HG02623 (cell line): Measurements from ENCODE around the gene CCM2L.

Experiments
- ATAC-seq: cut with Tn5 transposase; IDR thresholded peaks from one replicate; pipeline ENCODE4 v1.9.1; 2021; ENCODE audit warnings: moderate library complexity; ENCODE audit not compliant: unreplicated experiment

The CCM2L gene

GRCh38 chr20:32010101-32010500 lies at the start of gene CCM2L:
Gene CCM2L, plus strand, starts transcription at chr20:32010438. Its CDS starts 17 bp downstream, at chr20:32010455.
- no peak for ATAC-seq

- ATAC-seq: no peak
Measured at GRCh38 chr20:31962761-31963160, 47.5 kb upstream of the CCM2L start.

GRCh38 chr20:31963889-31964288 lies 46.3 kb upstream of the CCM2L start:
- no peak for ATAC-seq

- ATAC-seq: no peak
Measured at GRCh38 chr20:31966991-31967655, 43.1 kb upstream of the CCM2L start.

GRCh38 chr20:31967830-31968249 lies 42.4 kb upstream of the CCM2L start, which contains the start of gene XKR7:
Gene XKR7, plus strand, starts transcription at chr20:31968151. Its CDS starts 25 bp downstream, at chr20:31968176.
- no peak for ATAC-seq

DNA sequence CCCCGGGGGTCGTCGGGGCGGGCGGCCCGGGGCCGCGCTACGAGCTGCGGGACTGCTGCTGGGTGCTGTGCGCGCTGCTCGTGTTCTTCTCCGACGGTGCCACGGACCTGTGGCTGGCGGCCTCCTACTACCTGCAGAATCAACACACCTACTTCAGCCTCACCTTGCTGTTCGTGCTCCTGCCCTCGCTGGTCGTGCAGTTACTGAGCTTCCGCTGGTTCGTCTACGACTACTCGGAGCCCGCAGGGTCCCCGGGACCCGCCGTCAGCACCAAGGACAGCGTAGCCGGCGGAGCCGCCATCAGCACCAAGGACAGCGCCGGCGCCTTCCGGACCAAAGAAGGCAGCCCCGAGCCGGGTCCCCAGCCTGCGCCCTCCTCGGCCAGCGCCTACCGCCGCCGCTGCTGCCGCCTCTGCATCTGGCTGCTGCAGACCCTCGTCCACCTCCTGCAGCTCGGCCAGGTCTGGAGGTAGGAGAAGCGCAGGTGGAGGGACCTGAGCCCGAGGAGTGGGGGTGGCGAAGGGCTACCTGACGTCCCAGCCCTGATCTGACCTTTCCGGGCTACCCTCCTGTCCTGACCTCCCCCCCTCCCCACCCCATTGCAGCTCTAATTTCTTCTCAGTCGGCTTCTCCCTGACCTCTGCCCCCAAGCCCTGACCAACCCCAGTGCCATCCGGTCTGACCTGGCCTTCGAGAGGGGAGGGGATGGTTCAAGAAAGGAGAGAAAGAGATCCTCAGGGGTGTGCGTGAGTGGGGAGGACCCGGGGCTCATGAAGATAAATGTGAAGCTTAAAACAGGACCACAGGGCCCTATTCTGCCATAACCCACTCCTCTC lies 41.7 kb upstream of the CCM2L start:
- ATAC-seq: no peak

DNA sequence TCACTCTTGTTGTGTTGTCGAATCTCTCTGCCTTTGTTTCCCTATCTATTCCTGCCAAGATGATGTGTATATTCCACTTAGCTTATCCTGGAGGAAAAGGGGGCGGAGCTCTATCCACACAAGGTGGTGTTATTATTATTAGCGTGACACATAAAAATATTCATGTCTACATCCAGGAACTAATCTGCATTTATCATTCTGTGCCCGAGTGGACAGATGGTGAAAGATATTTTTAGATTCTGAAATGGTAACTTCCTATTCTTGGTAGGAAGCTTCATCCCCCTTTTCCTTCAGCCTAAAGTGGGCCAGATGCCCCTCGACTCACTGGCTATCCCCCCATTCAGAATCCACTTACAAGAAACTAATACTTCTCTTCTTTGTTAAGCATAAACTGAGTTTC lies 40.2 kb upstream of the CCM2L start:
- ATAC-seq: no peak

DNA sequence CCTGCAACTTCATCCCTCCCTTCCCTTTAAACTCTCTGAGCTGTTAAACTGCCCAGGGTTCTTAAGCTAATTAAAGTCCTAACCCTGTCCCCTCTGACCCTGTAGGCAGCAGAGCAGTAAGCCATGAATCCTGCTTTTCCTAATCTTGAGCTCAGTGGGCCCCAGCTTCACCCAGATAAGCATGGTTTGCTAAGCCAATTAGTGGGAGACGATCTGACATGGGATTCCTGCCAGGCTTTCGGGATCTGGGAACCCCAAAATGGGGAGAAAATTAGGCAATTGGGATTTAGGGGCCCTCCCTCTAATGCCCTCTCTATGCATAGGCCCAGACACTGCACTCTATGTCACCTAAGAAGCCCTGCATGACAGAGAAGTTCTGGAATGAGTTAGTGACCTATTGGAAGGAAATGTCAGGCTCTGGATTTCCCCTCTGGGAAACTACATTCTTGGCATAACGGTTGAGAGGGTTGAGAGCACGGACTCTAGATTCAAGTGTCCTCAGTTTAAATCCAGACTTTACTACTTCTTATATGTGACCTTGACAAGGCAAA lies 37.7 kb upstream of the CCM2L start:
- no peak for ATAC-seq

- no peak for ATAC-seq
Measured at GRCh38 chr20:31974296-31974695, 35.9 kb upstream of the CCM2L start.

DNA sequence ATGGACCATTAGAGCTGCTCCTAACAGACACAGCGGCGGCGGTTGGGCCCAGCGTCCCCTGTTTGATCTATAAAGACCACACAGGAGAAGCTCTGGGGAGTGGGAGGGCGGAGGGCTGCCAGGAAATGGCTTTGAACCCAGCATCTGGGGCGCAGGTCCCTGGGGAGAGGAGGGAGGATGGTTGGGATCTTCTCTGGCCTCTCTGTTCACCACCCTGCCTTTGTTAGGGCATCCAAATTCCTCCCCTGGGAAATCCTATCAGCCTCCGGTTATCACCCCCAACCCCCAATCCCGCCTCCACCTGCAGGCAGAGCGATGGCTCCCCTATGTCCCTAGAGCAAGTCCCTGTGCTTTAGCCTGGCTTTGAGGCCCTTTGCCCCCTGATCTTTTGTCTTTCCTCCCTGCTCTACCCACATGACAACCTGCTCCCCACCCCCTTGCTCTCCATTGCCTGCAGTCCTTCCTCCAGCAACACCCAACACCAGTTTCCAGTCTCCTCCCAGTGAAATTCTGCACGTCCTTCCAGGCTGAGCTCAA lies 35.2 kb upstream of the CCM2L start:
- ATAC-seq: no peak

- ATAC-seq: no peak
Measured at GRCh38 chr20:31975874-31976273, 34.4 kb upstream of the CCM2L start.

GRCh38 chr20:31977080-31977479 lies 33.2 kb upstream of the CCM2L start:
- no peak for ATAC-seq

DNA sequence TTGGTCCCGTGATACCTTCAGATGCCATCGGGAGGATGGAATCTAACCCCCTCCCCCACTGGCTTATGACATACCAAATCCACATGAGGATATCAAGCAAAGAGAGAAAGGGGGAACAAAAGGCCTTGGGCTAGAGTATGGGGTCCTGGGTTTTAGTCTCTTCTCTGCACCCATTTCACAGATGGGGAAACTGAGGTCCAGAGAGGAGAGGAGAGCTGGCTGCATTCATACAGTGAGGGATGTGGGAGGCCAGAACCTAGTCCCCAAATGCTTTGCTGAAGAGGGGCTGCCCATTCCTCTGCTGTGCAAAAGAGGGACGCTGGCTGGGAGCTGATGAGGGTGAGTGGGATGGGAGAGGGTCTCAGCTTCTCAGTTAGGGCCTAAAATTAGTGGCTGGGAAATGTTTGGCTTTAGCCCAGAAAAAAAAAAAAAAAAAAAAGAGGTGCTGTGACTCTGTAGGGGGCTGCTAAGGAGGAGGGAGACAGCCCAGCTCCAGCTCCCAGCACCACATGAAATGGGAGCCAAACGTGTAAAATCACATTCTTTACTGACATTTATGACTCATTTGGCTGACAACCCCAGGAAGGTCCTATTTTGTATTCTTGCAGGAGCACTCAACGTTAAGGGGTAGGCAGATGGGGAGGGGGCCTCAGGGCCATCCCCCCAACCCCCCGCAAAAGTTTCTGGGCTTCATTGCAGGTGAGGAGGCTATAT lies 30.4 kb upstream of the CCM2L start:
- ATAC-seq: no peak

DNA sequence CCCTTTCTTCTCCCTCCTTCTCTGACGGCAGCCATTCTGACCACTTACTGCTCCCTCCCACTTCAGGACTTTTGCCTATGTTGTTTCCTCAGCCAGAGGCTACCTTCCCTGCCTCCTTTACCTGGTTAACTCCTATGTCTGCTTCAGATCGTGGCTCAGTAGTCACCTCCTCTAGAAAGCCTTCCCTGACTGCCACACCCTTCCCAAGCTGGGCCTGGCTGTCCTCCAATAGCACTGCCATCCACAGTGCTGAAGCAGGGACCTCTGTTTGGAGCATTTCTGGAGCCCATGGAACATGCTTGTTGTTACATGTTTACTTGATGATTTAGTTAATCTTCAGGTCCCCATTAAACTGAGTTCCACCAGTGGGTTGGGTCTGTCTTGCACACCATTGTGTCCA lies 28.5 kb upstream of the CCM2L start:
- ATAC-seq: no peak

- ATAC-seq: no peak
Measured at GRCh38 chr20:31984981-31985471, 25.2 kb upstream of the CCM2L start.

- no peak for ATAC-seq
Measured at GRCh38 chr20:31987744-31988143, 22.5 kb upstream of the CCM2L start.

DNA sequence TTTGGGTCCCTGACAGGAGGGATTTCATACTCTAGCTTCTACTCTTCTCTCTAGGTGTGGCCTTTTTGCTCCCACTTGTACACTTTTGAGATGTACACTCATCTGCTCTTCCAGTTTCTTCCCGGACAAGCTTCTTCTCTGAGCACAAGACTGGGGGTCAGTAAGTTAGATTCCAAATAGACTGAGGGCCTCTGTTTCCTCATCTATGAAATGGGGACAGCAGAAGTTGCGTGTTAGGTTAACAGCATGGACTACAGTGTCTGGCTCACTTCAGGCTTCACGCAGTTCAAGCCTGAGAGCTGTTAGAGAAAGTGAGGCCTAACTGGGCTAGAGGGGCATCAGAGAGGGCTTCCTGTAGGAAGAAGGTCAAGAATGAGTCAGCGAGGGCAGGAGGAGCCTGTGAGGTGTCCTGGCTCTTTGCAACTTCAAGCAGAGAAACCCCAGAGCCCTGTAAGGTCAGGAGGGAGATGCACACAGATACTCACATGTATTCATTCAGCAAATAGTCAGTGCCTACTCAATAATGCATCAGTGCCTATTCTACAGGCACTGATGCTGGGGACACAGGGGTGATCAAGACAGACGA lies 21.7 kb upstream of the CCM2L start:
- ATAC-seq: no peak

DNA sequence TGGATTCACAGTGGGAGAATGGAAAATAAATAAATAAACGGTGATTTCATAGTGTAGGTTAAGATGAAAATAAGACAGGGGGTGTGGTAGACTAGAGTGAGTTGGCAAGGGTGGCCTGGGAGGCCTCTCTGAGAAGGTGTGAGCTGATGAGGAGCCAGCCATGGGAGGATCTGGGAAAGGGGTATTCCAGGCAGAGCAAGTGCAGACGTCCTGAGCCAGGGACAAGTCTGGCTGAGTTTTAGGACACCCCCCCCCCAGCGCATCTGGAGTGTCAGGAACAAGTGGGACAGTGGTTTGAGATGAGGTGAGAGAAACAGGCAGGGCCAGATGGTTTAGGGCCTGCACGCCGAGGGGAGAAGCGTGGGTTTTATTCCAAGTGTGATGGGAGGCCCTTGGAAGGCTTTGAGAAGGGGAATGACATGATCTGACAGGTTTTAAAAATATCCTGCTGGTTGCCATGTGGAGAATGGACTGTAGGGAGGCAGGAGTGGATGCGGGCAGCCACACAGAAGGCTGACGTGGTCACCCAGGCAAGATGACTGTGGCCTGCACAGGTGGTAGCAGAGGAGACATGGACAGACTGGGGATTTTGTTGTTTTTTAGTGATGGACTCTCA lies 21.1 kb upstream of the CCM2L start:
- no peak for ATAC-seq

DNA sequence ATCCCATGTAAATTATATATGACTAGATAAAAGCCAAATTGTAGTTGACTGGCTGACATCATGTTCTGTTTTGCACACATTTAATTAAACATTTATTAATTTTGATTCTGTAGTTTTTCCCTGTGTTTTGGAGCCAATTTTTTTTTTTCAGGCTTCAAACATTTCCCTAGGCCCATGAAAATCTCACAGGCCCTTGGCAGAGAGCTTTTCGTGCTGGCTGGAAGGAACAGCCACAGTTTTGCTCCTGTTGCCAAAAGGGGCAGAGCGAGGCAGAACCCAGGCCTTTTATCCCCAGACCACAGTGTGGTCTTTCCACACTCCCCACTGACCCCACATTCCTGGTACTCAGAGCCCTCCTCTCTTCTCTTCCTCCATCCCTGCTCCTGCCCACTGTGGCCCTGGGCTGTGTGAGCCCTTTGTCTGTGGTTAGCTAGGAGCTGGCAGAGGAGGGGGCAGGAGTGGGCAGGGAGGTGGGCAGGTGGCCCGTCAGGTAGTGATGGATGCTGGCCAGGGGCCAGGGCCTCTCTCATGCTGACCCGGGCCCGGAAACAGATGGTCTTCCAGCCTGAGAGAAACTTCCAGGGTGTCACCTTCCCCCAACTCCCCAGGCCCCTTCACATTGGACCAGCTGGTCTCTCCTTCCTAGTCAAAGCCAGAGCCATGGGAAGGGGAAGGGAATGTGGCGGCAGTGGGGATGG lies 19.4 kb upstream of the CCM2L start:
- no peak for ATAC-seq

- ATAC-seq: no peak
Measured at GRCh38 chr20:31991339-31991705, 18.9 kb upstream of the CCM2L start.
